Measurements from ENCODE around the gene GZMM.

Gene GZMM

GRCh38 chr19:511101-511851, 32.6 kb upstream of the GZMM start:
- DNase-seq (ENCODE audit: extremely low read depth in 1 of 2, low read depth in 1 of 2) = peak; percentile 61 to 75

DNA sequence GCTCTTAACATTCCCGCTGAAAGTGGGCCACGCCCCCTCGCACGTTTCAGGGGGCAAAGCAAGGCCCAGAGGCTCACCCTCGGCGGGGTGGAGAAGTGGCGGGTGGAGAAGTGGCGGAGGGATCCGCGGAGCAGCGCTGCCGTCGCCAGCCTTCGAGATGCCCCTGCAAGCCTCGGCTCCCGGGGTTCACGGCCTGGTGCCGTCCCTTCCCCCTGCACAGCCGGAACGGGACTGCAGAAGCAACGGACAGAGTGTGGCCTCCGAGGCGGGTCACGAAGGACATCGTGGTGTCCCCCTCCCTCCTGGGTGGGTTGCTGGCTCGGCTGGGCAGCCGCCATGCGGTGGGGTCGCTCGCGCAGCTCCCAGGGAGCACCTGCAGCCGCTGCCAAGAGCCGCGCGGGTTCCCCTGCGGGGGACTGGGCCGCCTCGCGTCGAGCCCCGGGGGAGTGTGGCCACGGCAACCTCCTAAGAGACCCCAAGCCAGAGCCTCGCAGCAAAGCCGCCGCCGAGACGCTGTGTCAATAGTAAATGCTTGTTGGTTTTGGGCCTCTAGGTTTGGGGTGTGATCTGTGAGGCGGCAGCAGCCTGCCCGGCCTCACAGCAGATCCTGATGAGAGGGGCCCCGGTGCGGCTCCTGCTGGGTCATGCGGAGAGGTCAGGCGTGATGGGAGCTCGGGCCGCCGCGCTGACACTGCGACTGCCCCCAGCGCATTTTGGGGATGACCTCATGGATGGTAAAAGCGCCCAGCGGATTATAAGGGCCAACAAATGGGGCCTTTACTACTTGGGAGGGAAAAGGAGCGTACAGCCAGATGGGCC, 31.1 kb upstream of the GZMM start:
- no peak for DNase-seq (ENCODE audit: extremely low read depth in 1 of 2, low read depth in 1 of 2)

DNA sequence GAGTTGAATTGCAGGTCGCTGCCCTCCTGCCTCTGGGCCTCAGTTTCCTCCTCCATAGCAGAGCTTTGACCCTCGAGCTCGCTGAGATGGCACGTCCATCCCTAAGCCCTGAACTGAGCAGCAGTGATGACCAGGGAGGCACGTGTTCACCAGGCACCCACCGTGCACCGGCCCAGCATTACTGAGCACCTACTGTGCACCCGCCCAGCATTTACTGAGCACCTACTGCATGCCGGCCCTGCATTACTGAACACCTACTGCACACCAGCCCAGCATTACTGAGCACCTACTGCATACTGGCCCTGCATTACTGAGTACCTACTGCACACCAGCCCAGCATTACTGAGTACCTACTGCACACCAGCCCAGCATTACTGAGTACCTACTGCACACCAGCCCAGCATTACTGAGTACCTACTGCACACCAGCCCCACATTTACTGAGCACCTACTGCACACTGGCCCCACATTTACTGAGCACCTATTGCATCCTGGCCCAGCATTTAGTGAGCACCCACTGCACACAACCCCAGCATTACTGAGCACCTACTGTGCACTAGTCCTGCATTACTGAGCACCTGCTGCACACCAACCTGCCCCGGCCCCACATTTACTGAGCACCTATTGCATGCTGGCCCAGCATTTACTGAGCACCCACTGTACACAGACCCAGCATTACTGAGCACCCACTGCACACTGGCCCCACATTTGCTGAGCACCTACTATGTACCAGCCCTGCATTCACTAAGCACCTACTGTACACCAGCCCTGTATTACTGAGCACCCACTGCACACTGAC, 30.3 kb upstream of the GZMM start:
- DNase-seq (ENCODE audit: extremely low read depth in 1 of 2, low read depth in 1 of 2) = no peak

DNA sequence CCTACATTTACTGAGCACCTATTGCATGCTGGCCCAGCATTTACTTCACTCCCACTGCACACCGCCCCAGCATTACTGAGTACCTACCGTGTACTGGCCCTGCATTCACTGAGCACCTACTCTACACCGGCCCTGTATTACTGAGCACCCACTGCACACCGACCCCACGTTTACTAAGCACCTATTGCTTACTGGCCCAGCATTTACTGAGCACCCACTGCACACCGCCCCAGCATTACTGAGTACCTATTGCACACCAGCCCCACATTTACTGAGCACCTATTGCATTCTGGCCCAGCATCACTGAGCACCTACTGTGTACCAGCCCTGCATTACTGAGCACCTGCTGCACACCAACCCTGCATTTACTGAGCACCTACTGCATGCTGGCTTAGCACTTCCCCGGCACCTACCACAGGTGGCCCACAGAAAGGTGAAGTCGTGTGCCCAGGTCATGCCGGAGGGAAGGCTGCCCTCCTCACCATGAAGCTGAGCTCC, 29.6 kb upstream of the GZMM start:
- no peak for DNase-seq (ENCODE audit: extremely low read depth in 1 of 2, low read depth in 1 of 2)

GRCh38 chr19:517721-518597, 25.9 kb upstream of the GZMM start:
- no peak for DNase-seq (ENCODE audit: extremely low read depth in 1 of 2, low read depth in 1 of 2)

GRCh38 chr19:518598-519231, 25.1 kb upstream of the GZMM start:
- DNase-seq (ENCODE audit: extremely low read depth in 1 of 2, low read depth in 1 of 2) = peak in 1 of 2 donors; percentile 39

DNA sequence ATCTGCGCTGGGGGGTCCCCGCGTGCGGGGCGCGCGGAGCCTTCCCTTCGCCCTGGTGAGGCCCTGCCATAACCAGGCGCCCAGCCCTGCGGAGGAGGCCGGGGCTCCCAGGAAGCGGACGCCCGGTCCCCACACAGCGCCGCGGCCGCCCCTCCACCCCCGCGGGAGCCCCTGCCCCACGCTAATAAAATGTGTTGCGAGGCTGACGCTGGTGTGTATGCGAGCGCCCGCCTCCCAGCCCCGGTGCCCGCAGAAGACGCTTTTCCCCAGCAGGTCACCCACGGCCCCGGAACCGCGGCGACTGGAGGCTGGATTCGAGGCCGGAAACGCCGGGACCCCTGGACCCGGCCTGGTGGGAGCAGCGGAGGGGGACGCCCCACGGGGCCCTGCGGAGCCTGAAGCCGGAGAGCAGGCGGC, 24.4 kb upstream of the GZMM start:
- no peak for DNase-seq (ENCODE audit: extremely low read depth in 1 of 2, low read depth in 1 of 2)

DNA sequence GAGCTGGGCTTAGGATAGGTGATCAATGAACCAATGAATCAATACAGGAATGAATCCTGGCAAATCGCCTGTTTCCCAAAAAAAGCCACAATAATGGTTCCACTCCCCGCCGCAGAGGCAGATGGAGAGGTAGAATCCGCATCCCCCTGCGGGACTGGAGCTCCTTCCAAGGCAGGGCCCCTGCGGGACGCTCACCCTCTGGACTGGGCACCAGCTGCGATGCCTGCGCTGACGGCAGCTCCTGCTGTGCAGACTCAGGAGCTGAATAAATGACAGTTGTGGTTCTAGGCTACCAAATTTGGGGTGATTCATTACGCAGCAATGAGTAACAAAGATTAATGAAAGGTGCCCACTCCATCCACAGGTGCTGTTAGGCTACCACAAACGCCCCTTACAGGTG, 21.1 kb upstream of the GZMM start:
- DNase-seq (ENCODE audit: extremely low read depth in 1 of 2, low read depth in 1 of 2) = no peak

- DNase-seq (ENCODE audit: extremely low read depth in 1 of 2, low read depth in 1 of 2) = no peak
These were observed 19.7 kb upstream of the GZMM start for GRCh38 chr19:524062-524674.

DNA sequence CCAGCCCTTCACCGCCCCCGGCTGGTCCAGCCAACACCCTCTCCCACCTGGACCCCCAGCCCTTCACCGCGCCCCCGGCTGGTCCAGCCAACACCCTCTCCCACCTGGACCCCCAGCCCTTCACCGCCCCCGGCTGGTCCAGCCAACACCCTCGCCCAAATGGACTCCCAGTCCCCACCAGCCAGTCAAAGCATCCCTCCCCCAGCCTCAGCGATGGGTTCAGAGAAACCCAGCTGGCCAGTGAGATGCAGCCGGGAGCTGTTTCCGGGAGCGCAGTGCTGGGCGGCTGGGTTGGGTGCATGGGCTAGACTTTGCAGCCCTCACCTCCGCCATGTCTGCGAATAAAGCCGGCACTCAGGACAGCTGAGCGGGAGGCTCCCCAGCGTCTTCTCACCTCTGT, 18.8 kb upstream of the GZMM start:
- no peak for DNase-seq (ENCODE audit: extremely low read depth in 1 of 2, low read depth in 1 of 2)

DNA sequence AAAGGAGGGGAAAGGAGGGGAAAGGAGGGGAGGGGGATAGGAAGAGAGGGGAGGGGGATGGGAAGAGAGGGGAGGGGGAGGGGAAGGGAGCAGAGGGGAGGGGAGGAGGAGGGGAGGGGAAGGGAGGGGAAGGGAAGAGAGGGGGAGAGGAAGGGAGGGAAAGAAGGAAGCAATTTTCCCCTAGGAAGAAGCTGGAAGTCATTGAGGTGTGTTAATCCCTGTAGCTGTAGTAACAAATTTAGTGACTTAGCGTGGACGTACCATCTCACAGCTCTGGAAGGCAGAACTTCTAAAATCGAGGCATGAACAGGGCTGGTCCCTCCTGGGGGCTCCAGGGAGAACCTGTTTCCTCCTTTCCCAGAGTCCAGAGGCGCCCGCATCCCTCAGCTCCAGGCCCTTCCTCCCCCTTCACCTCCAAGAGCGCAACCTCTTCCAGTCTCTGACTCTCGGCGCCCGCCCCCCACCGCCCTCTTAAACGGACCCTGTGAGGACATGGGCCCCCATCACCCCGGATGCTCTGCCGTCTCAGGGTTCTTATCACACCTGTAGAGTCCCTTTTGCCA, 17.9 kb upstream of the GZMM start:
- DNase-seq (ENCODE audit: extremely low read depth in 1 of 2, low read depth in 1 of 2) = no peak

- no peak for DNase-seq (ENCODE audit: extremely low read depth in 1 of 2, low read depth in 1 of 2)
These were observed 13.5 kb upstream of the GZMM start for GRCh38 chr19:530134-531008.

- peak; percentile 77 to 84 for DNase-seq (ENCODE audit: extremely low read depth in 1 of 2, low read depth in 1 of 2)
These were observed 12.7 kb upstream of the GZMM start for GRCh38 chr19:531009-531752.

DNA sequence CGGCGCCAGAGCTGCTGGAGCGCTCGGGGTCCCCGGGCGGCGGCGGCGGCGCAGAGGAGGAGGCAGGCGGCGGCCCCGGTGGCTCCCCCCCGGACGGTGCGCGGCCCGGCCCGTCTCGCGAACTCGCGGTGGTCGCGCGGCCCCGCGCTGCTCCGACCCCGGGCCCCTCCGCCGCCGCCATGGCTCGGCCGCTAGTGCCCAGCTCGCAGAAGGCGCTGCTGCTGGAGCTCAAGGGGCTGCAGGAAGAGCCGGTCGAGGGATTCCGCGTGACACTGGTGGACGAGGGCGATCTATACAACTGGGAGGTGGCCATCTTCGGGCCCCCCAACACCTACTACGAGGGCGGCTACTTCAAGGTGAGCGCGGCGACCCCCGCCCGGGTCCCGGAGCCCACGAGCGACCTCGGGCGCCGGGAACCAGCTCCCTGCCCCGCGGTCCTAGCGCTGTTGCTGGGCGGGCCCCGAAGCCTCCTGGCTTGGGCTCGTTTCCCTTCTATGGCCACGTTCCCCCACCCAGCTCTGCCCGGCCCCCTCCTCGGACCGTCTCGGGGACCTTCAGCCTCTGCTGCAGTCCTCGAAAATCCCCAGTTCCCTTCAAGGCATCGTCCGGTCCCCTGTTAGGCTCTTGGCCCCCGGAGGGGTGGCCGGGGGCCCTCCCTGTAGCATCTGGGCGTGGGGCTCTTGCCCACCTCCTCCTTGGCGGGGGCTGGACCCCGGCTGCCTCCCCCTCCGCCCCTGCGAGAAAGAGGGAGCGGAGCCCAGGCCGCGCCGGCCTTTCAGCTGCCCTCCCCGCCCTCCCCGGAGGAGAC, 11.9 kb upstream of the GZMM start, which contains the start of gene CDC34:
TSS of gene CDC34 (plus strand) at position 8 of the 808 bp plus-strand sequence. CDS start at position 180, 172 bp downstream.
- no peak for DNase-seq (ENCODE audit: extremely low read depth in 1 of 2, low read depth in 1 of 2)

GRCh38 chr19:532561-533363, 11.1 kb upstream of the GZMM start:
- no peak for DNase-seq (ENCODE audit: extremely low read depth in 1 of 2, low read depth in 1 of 2)
